A673 (cell line): ENCODE measurements around the gene LRRC4C.

Experiments used
- CTCF ChIP-seq: fragments of 300-800, 200-600 bp; sonication (generic); conservative IDR thresholded peaks from 2 replicates; pipeline ENCODE4 v1.5.1; 2017; ENCODE audit warnings: low read depth, mild to moderate bottlenecking, antibody characterized with exemption, low read length, moderate library complexity, mixed read lengths
- EZH2 ChIP-seq: fragments of 200-600 bp; sonication (generic); IDR thresholded peaks from 2 replicates; pipeline ENCODE4 v1.6.1; 2017; ENCODE audit warnings: borderline replicate concordance, low read depth, mild to moderate bottlenecking, mixed read lengths, antibody characterized with exemption, low read length; ENCODE audit not compliant: poor library complexity, severe bottlenecking

- no peak for TF ChIP-seq CTCF
- no peak for TF ChIP-seq EZH2
These were observed 1178.3 kb downstream of the LRRC4C start for GRCh38 chr11:40281052-40281580.
